ENCODE measurements around the gene IPO11. TPM values are rescaled to one million over a fixed set of nuclear protein-coding genes. Genes with fewer than 3 reads are reported as not detected.

Gene IPO11
- total RNA-seq, 1 experiment from 2014 or later, result 16.1 TPM

DNA sequence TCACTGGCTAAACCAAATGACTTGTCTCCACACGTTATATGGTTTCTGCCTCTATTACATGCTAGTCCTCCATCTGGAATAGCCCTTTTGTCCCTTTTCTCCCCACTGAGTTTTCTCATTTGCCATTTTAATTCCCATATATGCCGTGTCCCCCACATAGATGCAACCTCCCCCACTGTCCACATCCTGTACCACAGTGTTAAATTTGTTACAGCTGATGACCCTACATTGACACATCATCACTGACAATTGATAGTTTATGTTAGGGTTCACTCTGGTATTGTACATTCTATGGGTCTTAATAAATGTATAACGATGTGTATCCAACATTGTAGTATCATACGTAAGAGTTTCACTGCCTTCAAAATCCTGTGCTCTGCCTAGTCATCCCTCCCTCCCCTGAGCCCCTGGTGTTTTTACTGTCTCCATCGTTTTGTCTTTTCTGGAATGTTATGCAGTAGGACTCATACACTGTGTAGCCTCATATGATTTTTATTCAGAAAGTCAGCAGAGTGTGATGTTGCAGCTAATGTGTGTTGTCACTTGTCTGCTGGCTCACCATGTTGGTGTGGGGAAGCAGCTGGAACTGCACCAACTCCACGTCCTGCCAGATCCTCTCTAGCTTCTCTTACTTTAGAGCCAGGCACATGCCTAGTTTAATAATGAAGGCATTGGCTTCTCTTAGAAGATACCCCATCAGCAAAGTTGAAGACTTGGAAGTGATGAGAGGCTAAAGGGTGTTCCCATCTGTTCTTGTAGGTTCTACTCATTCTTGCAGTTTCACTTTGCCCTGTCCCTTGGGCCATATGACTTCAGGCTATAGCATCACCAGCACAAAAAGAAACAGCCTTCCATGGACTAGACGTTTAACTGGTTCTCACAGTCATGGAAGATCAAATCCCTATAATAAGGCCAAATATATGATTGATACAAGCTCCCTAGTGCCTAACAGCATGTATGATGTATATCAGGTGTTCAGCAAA lies 196.3 kb downstream of the IPO11 start:
- H3K4me3 ChIP-seq (ENCODE audit: low read length), result no peak overlapping the region
- no peak overlapping the region for H2AFZ ChIP-seq (ENCODE audit: low read length)
- POLR2A ChIA-PET (ENCODE audit: unreplicated experiment), result no interaction called here
- H3F3A ChIP-seq (ENCODE audit: low read length, unreplicated experiment), result no peaks in the 10 kb centered on the region
- no peak for TF ChIP-seq EZH2 (IDR thresholded peaks at IDR 0.05; ENCODE audit: low read length, unreplicated experiment)
- no peak for TF ChIP-seq CTCF (conservative IDR thresholded peaks at IDR 0.05; ENCODE audit: low read depth, low read length)
- TF ChIP-seq EZH2phosphoT487 (IDR thresholded peaks at IDR 0.05; ENCODE audit: borderline replicate concordance, low read length), result no peak
- no peak overlapping the region for H3K9ac ChIP-seq (ENCODE audit: low read length)
- CTCF ChIA-PET, result no interaction called here
- no peaks in the 10 kb centered on the region for H4K20me1 ChIP-seq (ENCODE audit: low read length)
- H3K36me3 ChIP-seq (ENCODE audit: low read depth, low read length), result no peaks in the 10 kb centered on the region
- DNase-seq (no peak), ATAC-seq (no peak)
- no peak overlapping the region for H3K27ac ChIP-seq (ENCODE audit: low read length)
- intact Hi-C loops (cut with micrococcal nuclease), result no loop called here
- H3K9me2 ChIP-seq (replicated peaks; ENCODE audit: low read length), result no peaks in the 10 kb centered on the region
- no TSS peak for BruUV-seq (replicated peaks)
- H3K4me2 ChIP-seq (ENCODE audit: low read length), result no peak overlapping the region
- H3K27me3 ChIP-seq (ENCODE audit: low read length), result no peaks in the 10 kb centered on the region
- no peaks in the 10 kb centered on the region for H3K4me1 ChIP-seq (ENCODE audit: insufficient read depth, low read length)
- no peaks in the 10 kb centered on the region for H3K79me2 ChIP-seq (ENCODE audit: low read length)
- no peaks in the 10 kb centered on the region for H3K9me3 ChIP-seq (ENCODE audit: low read length)

- POLR2A ChIA-PET (ENCODE audit: unreplicated experiment), result no interaction called here
Measured at GRCh38 chr5:62614355-62614754, 201.8 kb downstream of the IPO11 start.

More at GRCh38 chr5:62614355-62614754, 201.8 kb downstream of the IPO11 start:
- no peak overlapping the region for H3K27ac ChIP-seq (ENCODE audit: low read length)
- H3K4me2 ChIP-seq (ENCODE audit: low read length), result no peak overlapping the region
- TF ChIP-seq CTCF (conservative IDR thresholded peaks at IDR 0.05; ENCODE audit: low read depth, low read length) (no peak), EZH2 (IDR thresholded peaks at IDR 0.05; ENCODE audit: low read length, unreplicated experiment) (no peak), EZH2phosphoT487 (IDR thresholded peaks at IDR 0.05; ENCODE audit: borderline replicate concordance, low read length) (no peak)
- no peak for ATAC-seq
- no peaks in the 10 kb centered on the region for H4K20me1 ChIP-seq (ENCODE audit: low read length)
- DNase-seq, result no peak
- no TSS peak for BruUV-seq (replicated peaks)
- H3K79me2 ChIP-seq (ENCODE audit: low read length), result no peaks in the 10 kb centered on the region
- H3K9me3 ChIP-seq (ENCODE audit: low read length), result no peaks in the 10 kb centered on the region
- CTCF ChIA-PET, result no interaction called here
- H3K9me2 ChIP-seq (replicated peaks; ENCODE audit: low read length), result no peaks in the 10 kb centered on the region
- no peak overlapping the region for H3K9ac ChIP-seq (ENCODE audit: low read length)
- no peak overlapping the region for H2AFZ ChIP-seq (ENCODE audit: low read length)
- no peak overlapping the region for H3K4me3 ChIP-seq (ENCODE audit: low read length)
- no peaks in the 10 kb centered on the region for H3K36me3 ChIP-seq (ENCODE audit: low read depth, low read length)
- H3F3A ChIP-seq (ENCODE audit: low read length, unreplicated experiment), result no peaks in the 10 kb centered on the region
- H3K4me1 ChIP-seq (ENCODE audit: insufficient read depth, low read length), result no peaks in the 10 kb centered on the region
- no peaks in the 10 kb centered on the region for H3K27me3 ChIP-seq (ENCODE audit: low read length)
- intact Hi-C loops (cut with micrococcal nuclease), result no loop called here
